GM19452 (cell line): Measurements from ENCODE around the gene KRTAP5-5.
"Not testable (repeated sequence)": the region's sequence is repeated elsewhere in the genome, so short reads cannot be mapped to it uniquely, and the experiment has no call there.

ENCODE experiments used
- ATAC-seq: cut with Tn5 transposase; IDR thresholded peaks from one replicate; pipeline ENCODE4 v1.9.1; 2021; ENCODE audit not compliant: unreplicated experiment

KRTAP5-5 gene, protein sequence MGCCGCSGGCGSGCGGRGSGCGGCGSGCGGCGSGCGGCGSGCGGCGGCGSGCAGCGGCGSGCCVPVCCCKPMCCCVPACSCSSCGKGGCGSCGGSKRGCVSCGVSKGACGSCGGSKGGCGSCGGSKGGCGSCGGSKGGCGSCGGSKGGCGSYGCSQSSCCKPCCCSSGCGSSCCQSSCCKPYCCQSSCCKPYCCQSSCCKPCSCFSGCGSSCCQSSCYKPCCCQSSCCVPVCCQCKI

GRCh38 chr11:1629326-1630185 is at the start of gene KRTAP5-5:
KRTAP5-5 (plus strand) TSS chr11:1629775; CDS start chr11:1629841, 66 bp downstream.
- ATAC-seq: no peak

GRCh38 chr11:1581976-1582375 is 47.6 kb upstream of the KRTAP5-5 start:
- no peak for ATAC-seq

- ATAC-seq: not testable (repeated sequence)
Measured at GRCh38 chr11:1582909-1583308, 46.7 kb upstream of the KRTAP5-5 start.

DNA sequence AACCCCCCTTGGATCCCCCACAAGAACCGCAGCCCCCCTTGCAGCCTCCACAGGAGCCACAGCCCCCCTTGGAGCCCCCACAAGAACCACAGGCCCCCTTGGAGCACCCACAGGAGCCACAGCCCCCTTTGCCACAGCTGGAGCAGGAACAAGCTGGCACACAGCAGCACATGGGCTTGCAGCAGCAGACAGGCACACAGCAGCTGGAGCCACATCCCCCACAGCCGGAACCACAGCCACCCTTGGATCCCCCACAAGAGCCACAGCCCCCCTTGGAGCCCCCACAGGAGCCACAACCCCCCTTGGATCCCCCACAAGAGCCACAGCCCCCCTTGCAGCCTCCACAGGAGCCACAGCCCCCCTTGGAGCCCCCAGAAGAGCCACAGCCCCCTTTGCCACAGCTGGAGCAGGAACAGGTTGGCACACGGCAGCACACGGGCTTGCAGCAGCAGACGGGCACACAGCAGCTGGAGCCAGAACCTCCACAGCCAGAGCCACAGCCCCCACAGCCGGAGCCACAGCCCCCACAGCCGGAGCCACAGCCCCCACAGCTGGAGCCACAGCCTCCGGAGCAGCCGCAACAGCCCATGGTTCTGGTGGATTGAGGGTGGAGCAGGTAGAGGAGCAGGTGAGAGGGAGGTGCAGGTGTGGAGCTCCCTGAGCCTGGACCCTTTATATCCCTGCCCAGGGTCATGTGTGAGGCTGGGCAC is 44.8 kb upstream of the KRTAP5-5 start, which contains the start of gene KRTAP5-1:
Gene KRTAP5-1, minus strand, starts transcription at position 623 of the 710 bp plus-strand sequence. Its CDS starts 34 bp downstream, at position 589.
- ATAC-seq: not testable (repeated sequence)

GRCh38 chr11:1586699-1587098 is 42.9 kb upstream of the KRTAP5-5 start:
- ATAC-seq: no peak

DNA sequence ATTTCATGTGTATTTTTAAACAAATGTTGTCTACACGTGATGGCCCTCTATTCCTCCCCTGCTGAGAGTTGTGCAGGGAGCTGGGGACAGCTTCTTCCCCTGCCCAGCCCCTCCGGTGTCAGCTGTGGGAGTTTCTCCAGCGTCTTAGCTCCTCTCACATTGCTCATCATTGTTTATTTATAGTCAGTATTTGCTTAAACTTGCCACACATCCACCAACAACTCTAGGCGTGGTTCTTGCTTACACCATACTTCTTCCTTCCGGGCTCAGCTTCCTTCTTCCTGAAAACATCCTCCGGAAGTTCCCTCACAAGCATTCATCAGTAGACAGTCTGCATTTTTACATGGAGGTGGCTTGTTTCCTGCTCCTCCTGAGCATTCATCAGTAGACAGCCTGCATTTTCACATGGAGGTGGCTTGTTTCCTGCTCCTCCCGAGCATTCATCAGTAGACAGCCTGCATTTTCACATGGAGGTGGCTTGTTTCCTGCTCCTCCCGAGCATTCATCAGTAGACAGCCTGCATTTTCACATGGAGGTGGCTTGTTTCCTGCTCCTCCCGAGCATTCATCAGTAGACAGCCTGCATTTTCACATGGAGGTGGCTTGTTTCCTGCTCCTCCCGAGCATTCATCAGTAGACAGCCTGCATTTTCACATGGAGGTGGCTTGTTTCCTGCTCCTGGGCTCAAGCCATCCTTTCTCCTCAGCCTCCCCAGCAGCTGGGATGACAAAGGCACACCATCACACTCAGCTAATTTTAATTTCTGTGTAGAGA is 40.2 kb upstream of the KRTAP5-5 start:
- not testable (repeated sequence) for ATAC-seq

DNA sequence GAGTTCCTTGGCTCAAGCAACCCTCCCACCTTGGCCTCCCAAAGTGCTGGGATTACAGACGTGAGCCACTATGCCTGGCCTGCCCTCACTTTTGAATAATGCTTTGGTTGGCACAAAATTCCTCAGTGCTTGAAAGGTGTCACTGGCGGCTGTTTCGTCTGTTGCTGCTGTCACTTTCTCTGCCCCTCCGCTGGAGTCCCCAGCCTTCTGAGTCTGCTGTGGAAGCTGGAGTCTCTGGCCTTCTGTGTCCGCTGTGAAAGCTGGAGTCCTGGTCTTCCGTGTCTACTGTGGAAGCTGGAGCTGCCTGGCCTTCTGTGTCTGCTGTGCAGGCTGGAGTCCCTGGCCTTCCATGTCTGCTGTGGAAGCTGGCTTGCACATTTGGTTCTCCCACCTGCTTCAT is 39.6 kb upstream of the KRTAP5-5 start:
- no peak for ATAC-seq

- ATAC-seq: no peak
Measured at GRCh38 chr11:1592628-1593027, 36.9 kb upstream of the KRTAP5-5 start.

DNA sequence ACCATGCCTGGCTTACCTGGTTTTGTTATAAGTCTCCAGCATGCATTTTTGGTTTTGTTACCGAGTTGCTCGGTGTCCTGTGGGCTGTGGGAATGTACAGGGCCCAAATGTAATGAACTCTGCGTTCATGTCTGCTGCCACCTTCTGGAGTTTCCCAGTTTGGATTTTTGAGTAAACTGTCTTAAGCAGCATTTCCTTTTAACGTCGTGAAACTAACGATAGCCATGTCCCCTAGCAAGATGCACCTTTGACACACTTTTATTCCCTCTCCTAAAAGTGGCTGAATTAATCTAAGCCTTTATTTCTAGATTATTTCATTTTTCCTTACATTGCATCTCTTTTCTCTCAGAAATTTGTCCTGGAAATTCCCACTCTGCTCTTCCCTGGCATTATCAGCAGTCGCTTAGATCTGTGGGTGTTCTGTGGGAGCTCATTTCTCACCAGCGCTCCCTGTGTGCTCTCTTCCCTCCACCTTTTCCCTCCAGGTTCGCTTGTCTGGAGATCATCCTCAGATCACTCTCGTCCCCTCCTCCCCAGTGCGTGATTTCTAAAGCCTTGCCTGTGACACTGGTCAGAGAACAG is 33.5 kb upstream of the KRTAP5-5 start:
- ATAC-seq: not testable (repeated sequence)

- ATAC-seq: not testable (repeated sequence)
Measured at GRCh38 chr11:1596576-1597121, 32.9 kb upstream of the KRTAP5-5 start.

GRCh38 chr11:1597331-1597993 is 32.1 kb upstream of the KRTAP5-5 start:
- no peak for ATAC-seq

DNA sequence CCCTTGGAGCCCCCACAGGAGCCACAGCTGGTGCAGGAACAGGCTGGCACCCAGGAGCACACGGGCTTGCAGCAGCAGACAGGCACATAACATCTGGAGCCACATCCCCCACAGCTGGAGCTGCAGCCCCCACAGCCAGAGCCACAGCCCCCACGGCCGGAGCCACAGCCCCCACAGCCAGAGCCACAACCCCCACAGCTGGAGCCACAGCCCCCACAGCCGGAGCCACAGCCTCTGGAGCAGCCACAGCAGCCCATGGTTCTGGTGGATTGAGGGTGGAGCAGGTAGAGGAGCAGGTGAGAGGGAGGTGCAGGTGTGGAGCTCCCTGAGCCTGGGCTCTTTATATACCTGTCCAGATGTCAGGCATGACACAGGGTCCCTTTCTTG is 31.6 kb upstream of the KRTAP5-5 start, which contains the start of gene KRTAP5-2:
Gene KRTAP5-2, minus strand, starts transcription at position 301 of the 387 bp plus-strand sequence. Its CDS starts 44 bp downstream, at position 257.
- ATAC-seq: no peak

DNA sequence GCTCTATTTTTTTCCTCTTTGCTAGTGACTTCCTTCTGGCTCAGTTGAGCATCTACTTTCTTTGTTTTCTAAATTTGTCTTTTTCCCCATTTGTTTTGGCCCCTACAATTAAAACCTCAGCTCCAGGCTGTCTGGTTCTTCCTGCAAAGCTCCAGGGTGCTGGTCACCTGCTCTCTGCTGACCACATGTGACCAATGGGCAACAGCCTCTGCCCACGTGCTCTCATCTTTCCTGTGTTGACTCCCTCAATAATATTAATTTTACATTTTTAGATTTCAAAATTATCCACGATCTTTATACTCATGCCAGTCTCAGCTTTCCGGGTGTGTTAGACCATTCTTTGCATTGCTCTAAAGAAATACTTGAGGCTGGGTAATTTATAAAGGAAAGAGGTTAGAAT is 31.2 kb upstream of the KRTAP5-5 start:
- not testable (repeated sequence) for ATAC-seq

- ATAC-seq: no peak
Measured at GRCh38 chr11:1598816-1599215, 30.8 kb upstream of the KRTAP5-5 start.

- ATAC-seq: no peak
Measured at GRCh38 chr11:1600626-1601025, 28.9 kb upstream of the KRTAP5-5 start.

GRCh38 chr11:1601663-1602062 is 27.9 kb upstream of the KRTAP5-5 start:
- ATAC-seq: not testable (repeated sequence)

DNA sequence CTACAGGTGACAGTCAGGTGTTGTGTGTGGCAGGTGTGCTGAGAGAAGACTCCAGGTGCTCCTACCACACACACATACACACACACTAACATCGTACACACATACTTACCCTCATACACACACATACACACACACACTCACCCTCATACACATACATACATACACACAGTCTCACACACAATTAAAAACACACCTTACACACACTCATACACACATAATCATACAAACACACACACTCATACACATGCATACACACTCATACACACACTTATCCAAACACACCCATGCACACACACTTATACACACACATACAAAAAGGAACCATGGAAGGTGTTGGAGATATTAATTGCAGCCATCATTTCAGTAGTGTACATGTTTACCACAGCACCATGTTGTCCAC is 25.9 kb upstream of the KRTAP5-5 start:
- no peak for ATAC-seq

DNA sequence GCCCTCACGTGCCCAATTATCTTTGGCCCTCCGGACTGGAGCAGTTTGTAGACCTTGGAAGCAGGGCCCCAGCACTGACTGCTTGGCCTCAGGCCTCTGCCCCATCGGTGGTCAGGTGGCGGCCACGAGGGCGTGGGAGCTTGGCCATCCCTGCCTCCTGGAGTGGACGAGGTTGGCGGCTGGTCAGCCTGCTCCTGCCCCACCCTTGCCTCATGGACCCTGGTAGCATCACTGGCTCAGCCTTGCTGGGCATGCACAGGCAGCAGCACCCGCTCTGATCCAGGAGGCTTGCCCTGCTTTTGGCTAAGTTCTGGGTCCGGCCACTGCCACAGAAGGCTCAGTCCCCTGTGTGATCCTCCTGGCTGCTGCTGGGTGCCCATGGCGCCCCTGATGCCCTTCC is 25.4 kb upstream of the KRTAP5-5 start:
- no peak for ATAC-seq

DNA sequence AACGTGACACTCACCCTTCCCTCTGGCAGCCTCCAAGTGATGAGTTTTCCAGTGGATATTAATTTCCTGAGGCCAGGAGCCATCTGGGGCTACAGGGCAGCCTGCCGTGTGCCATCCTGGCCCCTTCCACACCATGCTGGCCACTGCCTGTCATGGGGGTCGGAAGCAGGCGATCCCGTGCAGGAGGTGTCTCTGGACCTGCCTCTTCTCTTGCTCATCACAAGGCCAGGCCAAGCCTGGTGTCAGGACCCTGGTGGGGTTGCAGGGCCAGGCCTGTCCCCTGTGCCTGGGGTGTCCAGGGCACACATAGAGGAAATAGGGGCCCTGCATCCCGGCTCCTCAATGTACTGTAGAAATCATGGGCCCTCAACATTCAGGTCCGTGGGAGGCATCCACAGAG is 24.9 kb upstream of the KRTAP5-5 start:
- no peak for ATAC-seq
